Smooth muscle cell (in vitro differentiated cells): ENCODE measurements around the gene GALNT18. TPM values are rescaled to one million over a fixed set of nuclear protein-coding genes. Genes with fewer than 3 reads are reported as not detected.

Experiments
- DNase-seq: peaks from one replicate; lab custom pipeline; 2025; ENCODE audit not compliant: unreplicated experiment; lab: John Stamatoyannopoulos, UW
- H2AFZ ChIP-seq: fragments of 200-600 bp; sonication (generic); 2 replicates; pipeline ENCODE4 v1.6.0; 2016; ENCODE audit warnings: antibody characterized with exemption, low read depth, mild to moderate bottlenecking
- H3F3A ChIP-seq: fragments of 200-600 bp; sonication (generic); 2 replicates; pipeline ENCODE4 v1.6.0; 2017; ENCODE audit warnings: antibody characterized with exemption, low read depth
- H3K27ac ChIP-seq: fragments of 200-600 bp; sonication (generic); 2 replicates; pipeline ENCODE4 v1.5.1; 2016; ENCODE audit warnings: low read depth, mild to moderate bottlenecking
- H3K27me3 ChIP-seq: fragments of 200-600 bp; sonication (generic); 2 replicates; pipeline ENCODE4 v1.6.1; 2016; ENCODE audit warnings: low read depth, mild to moderate bottlenecking
- H3K36me3 ChIP-seq: fragments of 200-600 bp; sonication (generic); 2 replicates; pipeline ENCODE4 v1.5.1; 2016; ENCODE audit warnings: low read depth
- H3K4me1 ChIP-seq: fragments of 200-600 bp; sonication (generic); 2 replicates; pipeline ENCODE4 v1.5.1; 2016; ENCODE audit warnings: low read depth
- H3K4me2 ChIP-seq: fragments of 200-600 bp; sonication (generic); 2 replicates; pipeline ENCODE4 v1.6.0; 2016; ENCODE audit warnings: mild to moderate bottlenecking
- H3K4me3 ChIP-seq: fragments of 200-600 bp; sonication (generic); 2 replicates; pipeline ENCODE4 v1.5.1; 2016; ENCODE audit warnings: mild to moderate bottlenecking
- H3K79me2 ChIP-seq: fragments of 200-600 bp; sonication (generic); 2 replicates; pipeline ENCODE4 v1.6.0; 2016; ENCODE audit warnings: low read depth, mild to moderate bottlenecking
- H3K9ac ChIP-seq: fragments of 200-600 bp; sonication (generic); 2 replicates; pipeline ENCODE4 v1.6.0; 2016; ENCODE audit warnings: low read depth
- H3K9me3 ChIP-seq: fragments of 200-600 bp; sonication (generic); replicated peaks from 2 replicates; pipeline ENCODE4 v1.5.1; 2016; ENCODE audit warnings: low read depth
- H4K20me1 ChIP-seq: fragments of 200-600 bp; sonication (generic); 2 replicates; pipeline ENCODE4 v1.6.0; 2016; ENCODE audit warnings: low read depth
- CTCF ChIP-seq: fragments of 200-600 bp; sonication (generic); IDR thresholded peaks from 2 replicates; pipeline ENCODE4 v1.5.1; 2017; ENCODE audit warnings: borderline replicate concordance, mild to moderate bottlenecking, antibody characterized with exemption; ENCODE audit not compliant: insufficient read depth, poor library complexity, severe bottlenecking
- WGBS: methylation state at CpG from one replicate; pipeline ENCODE4 v1.1.7; 2016; ENCODE audit warnings: low lambda C conversion rate; 5-methylcytosine and 5-hydroxymethylcytosine counted together
- polyA plus RNA-seq: library from polyadenylated mRNA; unstranded; fragments of >200 nt; fragmentation: Nextera tagmentation; extraction: Ambion mirVana; gene quantifications from 2 replicates; pipeline ENCODE4 v1.2.1, GENCODE V29; 2016
- total RNA-seq: library from RNA; depleted of rRNA; stranded (reverse); fragments of >200 nt; gene quantifications from 2 replicates; pipeline ENCODE4 v1.2.3, GENCODE V29; 2014

The GALNT18 gene
- total and polyA plus RNA-seq, 2 experiments from 2014 or later, result 11.5 to 16.3 TPM

GRCh38 chr11:11584530-11584810, 37.3 kb downstream of the GALNT18 start:
- H3K4me1 ChIP-seq, result peaks cover 21% of the 10 kb centered on the region
- 20% methylated on average over 5 of the region's 5 CpGs for WGBS

GRCh38 chr11:11583801-11584529, 37.8 kb downstream of the GALNT18 start:
- H3K9ac ChIP-seq, result no peak overlapping the region
- peak overlapping the region; percentile 78 for H3K4me2 ChIP-seq
- WGBS, result 50% methylated on average over 9 of the region's 9 CpGs
- H4K20me1 ChIP-seq, result no peaks in the 10 kb centered on the region
- no peak overlapping the region for H2AFZ ChIP-seq
- DNase-seq, result no peak
- no peaks in the 10 kb centered on the region for H3K79me2 ChIP-seq
- H3K36me3 ChIP-seq, result no peaks in the 10 kb centered on the region
- H3K27me3 ChIP-seq, result no peaks in the 10 kb centered on the region
- no peak overlapping the region for H3K4me3 ChIP-seq
- H3K4me1 ChIP-seq, result peaks cover 17% of the 10 kb centered on the region
- peak overlapping the region; percentile 88 for H3K27ac ChIP-seq
- H3F3A ChIP-seq, result peaks cover 11% of the 10 kb centered on the region
- no peaks in the 10 kb centered on the region for H3K9me3 ChIP-seq
- no peak for TF ChIP-seq CTCF

More at GRCh38 chr11:11584530-11584810, 37.3 kb downstream of the GALNT18 start:
- no peak for DNase-seq
- H3K9ac ChIP-seq, result peak overlapping the region; percentile 14
- H3K79me2 ChIP-seq, result no peaks in the 10 kb centered on the region
- TF ChIP-seq CTCF, result no peak
- peaks cover 11% of the 10 kb centered on the region for H3F3A ChIP-seq
- no peaks in the 10 kb centered on the region for H3K36me3 ChIP-seq
- H3K4me2 ChIP-seq, result peak overlapping the region; percentile 78
- no peaks in the 10 kb centered on the region for H4K20me1 ChIP-seq
- H3K4me3 ChIP-seq, result no peak overlapping the region
- no peak overlapping the region for H2AFZ ChIP-seq
- H3K9me3 ChIP-seq, result no peaks in the 10 kb centered on the region
- no peaks in the 10 kb centered on the region for H3K27me3 ChIP-seq
- H3K27ac ChIP-seq, result peak overlapping the region; percentile 88

- H3K9ac ChIP-seq, result no peak overlapping the region
- no peak overlapping the region for H3K4me2 ChIP-seq
- peaks cover 11% of the 10 kb centered on the region for H3F3A ChIP-seq
- H3K79me2 ChIP-seq, result no peaks in the 10 kb centered on the region
- WGBS, result 87% methylated on average over 5 of the region's 5 CpGs
- no peak overlapping the region for H3K4me3 ChIP-seq
- H3K9me3 ChIP-seq, result no peaks in the 10 kb centered on the region
- TF ChIP-seq CTCF, result no peak
- no peak for DNase-seq
- H3K4me1 ChIP-seq, result peaks cover 11% of the 10 kb centered on the region
- no peaks in the 10 kb centered on the region for H4K20me1 ChIP-seq
- H3K27ac ChIP-seq, result no peak overlapping the region
- H3K36me3 ChIP-seq, result no peaks in the 10 kb centered on the region
- no peak overlapping the region for H2AFZ ChIP-seq
- no peaks in the 10 kb centered on the region for H3K27me3 ChIP-seq
Measured at GRCh38 chr11:11582011-11582701, 39.6 kb downstream of the GALNT18 start.
